ENCODE measurements around the gene OSBPL10. TPM values are rescaled to one million over a fixed set of nuclear protein-coding genes. Genes with fewer than 3 reads are reported as not detected.

OSBPL10 gene
- total RNA-seq, 2 experiments from 2014 or later = 65.7 to 170 TPM

- Histone ChIP-seq H3K4me3 (ENCODE audit: low read depth, low read length, poor library complexity, severe bottlenecking) (no peak overlapping the region), H3K36me3 (ENCODE audit: insufficient read depth, low read length) (peaks cover 77% of the 10 kb centered on the region), H3K4me2 (ENCODE audit: low read length) (no peak overlapping the region), H4K20me1 (ENCODE audit: insufficient read depth, low read length) (no peaks in the 10 kb centered on the region), H3K4me1 (ENCODE audit: insufficient read depth, low read length, poor library complexity, severe bottlenecking) (peaks cover 22% of the 10 kb centered on the region), H3K9me2 (ENCODE audit: insufficient read depth, low read length) (no peaks in the 10 kb centered on the region), H3K9me3 (ENCODE audit: low read length) (no peaks in the 10 kb centered on the region), H3K79me2 (ENCODE audit: insufficient read depth, low read depth, low read length) (peaks cover 31% of the 10 kb centered on the region; the same call in 1 of the 2 replicates), H2AFZ (ENCODE audit: low read length) (no peak overlapping the region), H3K27ac (ENCODE audit: low read depth, low read length, poor library complexity, severe bottlenecking) (no peak overlapping the region)
- CTCF ChIA-PET (ENCODE audit: unreplicated experiment) = no interaction called here
- TF ChIP-seq CTCF (conservative IDR thresholded peaks at IDR 0.05; ENCODE audit: low read length) (no peak), EZH2phosphoT487 (IDR thresholded peaks at IDR 0.05; ENCODE audit: borderline replicate concordance, low read depth, low read length) (no peak)
- BruUV-seq (replicated peaks) = no TSS peak
- DNase-seq (ENCODE audit: low spot score) = no peak
- POLR2A ChIA-PET = interaction anchor here (1.2 to 2.0 kb wide), 2 partner anchors 11 to 22 kb away, joined by 3 to 7 read pairs; no protein-coding TSS in a partner anchor
- intact Hi-C loops (cut with micrococcal nuclease; ENCODE audit: unreplicated experiment) = no loop called here
Measured at GRCh38 chr3:31762888-31763351, 218.1 kb downstream of the OSBPL10 start.

- ChIA-PET POLR2A (interaction anchor here (0.6 kb wide), 2 partner anchors 162 to 231 kb away, joined by 3 to 4 read pairs; no protein-coding TSS in a partner anchor), CTCF (ENCODE audit: unreplicated experiment) (no interaction called here)
Measured at GRCh38 chr3:31762097-31762764, 218.8 kb downstream of the OSBPL10 start.

More at GRCh38 chr3:31762097-31762764, 218.8 kb downstream of the OSBPL10 start:
- no peak overlapping the region for H3K4me2 ChIP-seq (ENCODE audit: low read length)
- no peaks in the 10 kb centered on the region for H4K20me1 ChIP-seq (ENCODE audit: insufficient read depth, low read length)
- H3K9me2 ChIP-seq (ENCODE audit: insufficient read depth, low read length) = no peaks in the 10 kb centered on the region
- H3K4me1 ChIP-seq (ENCODE audit: insufficient read depth, low read length, poor library complexity, severe bottlenecking) = peaks cover 25% of the 10 kb centered on the region
- TF ChIP-seq EZH2phosphoT487 (IDR thresholded peaks at IDR 0.05; ENCODE audit: borderline replicate concordance, low read depth, low read length) = no peak
- no peak for TF ChIP-seq CTCF (conservative IDR thresholded peaks at IDR 0.05; ENCODE audit: low read length)
- peaks cover 76% of the 10 kb centered on the region for H3K36me3 ChIP-seq (ENCODE audit: insufficient read depth, low read length)
- BruUV-seq (replicated peaks) = no TSS peak
- no peaks in the 10 kb centered on the region for H3K9me3 ChIP-seq (ENCODE audit: low read length)
- no peak overlapping the region for H2AFZ ChIP-seq (ENCODE audit: low read length)
- no peak overlapping the region for H3K4me3 ChIP-seq (ENCODE audit: low read depth, low read length, poor library complexity, severe bottlenecking)
- intact Hi-C loops (cut with micrococcal nuclease; ENCODE audit: unreplicated experiment) = no loop called here
- H3K79me2 ChIP-seq (ENCODE audit: insufficient read depth, low read depth, low read length) = peaks cover 31% of the 10 kb centered on the region; the same call in 1 of the 2 replicates
- DNase-seq (ENCODE audit: low spot score) = no peak
- no peak overlapping the region for H3K27ac ChIP-seq (ENCODE audit: low read depth, low read length, poor library complexity, severe bottlenecking)
